Islet of Langerhans (tissue), 1 donor: ENCODE data around the gene DDOST.
"Not testable (repeated sequence)": the region's sequence is repeated elsewhere in the genome, so short reads cannot be mapped to it uniquely, and the experiment has no call there.

Source experiments
- FAIRE-seq: peaks from one replicate; lab custom pipeline; 2011; peaks lifted over from hg19 to GRCh38; lab: Jason Lieb, UNC

Gene DDOST

DNA sequence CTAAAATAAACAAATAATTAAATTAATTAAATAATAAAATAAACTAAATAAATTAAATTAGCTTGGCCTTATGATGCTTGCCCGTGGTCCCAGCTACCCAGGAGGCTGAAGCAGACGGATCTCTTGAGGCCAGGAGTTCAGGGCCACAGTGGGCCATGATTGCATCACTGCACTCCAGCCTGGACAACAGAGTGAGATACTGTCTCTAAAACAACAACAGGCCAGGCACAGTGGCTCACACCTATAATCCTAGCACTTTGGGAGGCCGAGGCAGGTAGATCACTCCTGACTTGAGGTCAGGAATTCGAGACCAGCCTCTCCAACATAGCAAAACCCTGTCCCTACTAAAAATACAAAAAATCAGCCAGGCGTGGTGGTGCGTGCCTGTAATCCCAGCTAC lies 40.2 kb downstream of the DDOST start:
- FAIRE-seq, result no peak

GRCh38 chr1:20619999-20620398 lies 41.2 kb downstream of the DDOST start:
- FAIRE-seq, result no peak

DNA sequence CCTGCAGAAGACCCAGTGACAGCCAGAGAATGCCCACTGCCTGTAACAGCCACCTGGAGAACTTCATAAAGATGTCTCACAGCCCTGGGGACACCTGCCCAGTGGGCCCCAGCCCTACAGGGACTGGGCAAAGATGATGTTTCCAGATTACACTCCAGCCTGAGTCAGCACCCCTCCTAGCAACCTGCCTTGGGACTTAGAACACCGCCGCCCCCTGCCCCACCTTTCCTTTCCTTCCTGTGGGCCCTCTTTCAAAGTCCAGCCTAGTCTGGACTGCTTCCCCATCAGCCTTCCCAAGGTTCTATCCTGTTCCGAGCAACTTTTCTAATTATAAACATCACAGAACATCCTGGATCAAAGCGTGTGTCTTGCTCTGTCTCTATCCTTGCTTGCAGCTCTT lies 42.6 kb downstream of the DDOST start:
- FAIRE-seq, result no peak

DNA sequence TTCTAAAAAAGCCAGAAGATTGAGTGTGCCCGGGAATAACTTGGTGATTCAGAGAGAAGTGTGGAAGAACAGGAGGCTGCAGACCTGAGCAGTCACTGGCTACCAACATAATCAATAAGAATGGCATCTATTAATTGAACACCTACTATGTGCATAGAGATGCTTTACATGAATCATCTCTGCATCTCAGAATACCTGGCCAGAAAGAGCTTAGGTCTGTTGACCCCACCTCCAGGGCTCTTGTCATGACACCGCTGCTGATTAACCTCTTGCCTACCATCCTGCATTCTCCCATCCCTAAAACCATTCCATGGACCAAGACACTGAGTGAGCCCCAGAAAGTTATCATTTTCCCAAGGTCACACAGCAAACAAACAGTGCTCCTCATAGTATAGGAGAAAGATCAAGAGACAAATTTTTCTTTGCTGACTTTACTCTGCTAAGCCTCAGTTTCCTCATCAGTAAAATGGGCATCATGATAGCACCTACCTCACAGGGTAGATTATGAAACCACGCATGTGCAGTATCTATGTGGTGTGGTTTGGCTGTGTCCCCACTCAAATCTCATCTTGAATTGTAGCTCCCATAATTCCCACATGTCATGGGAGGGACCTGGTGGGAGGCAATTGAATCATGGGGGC lies 44.2 kb downstream of the DDOST start:
- no peak for FAIRE-seq

- no peak for FAIRE-seq
Measured at GRCh38 chr1:20615946-20616846, 45.0 kb downstream of the DDOST start.

DNA sequence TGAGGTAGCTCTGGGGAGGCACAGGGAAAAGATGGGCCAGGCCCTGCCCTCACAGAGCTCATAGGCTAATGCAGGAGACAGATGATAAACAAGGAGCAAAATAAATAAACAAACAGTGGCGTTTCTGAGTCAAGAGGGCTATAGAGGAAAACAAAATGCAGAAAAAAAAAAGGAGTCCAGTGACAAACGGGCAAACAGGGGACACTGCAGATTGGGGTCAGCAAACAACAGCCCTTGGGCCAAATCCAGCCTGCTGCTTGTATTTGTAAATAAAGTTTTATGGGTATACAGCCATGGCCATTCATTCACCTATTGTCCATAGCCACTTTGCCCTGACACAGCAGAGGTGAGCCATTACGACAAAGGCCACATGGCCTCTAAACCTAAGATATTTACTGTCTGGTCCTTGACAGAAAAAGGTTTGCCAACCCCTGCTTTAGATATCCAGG lies 47.0 kb downstream of the DDOST start:
- FAIRE-seq, result no peak

DNA sequence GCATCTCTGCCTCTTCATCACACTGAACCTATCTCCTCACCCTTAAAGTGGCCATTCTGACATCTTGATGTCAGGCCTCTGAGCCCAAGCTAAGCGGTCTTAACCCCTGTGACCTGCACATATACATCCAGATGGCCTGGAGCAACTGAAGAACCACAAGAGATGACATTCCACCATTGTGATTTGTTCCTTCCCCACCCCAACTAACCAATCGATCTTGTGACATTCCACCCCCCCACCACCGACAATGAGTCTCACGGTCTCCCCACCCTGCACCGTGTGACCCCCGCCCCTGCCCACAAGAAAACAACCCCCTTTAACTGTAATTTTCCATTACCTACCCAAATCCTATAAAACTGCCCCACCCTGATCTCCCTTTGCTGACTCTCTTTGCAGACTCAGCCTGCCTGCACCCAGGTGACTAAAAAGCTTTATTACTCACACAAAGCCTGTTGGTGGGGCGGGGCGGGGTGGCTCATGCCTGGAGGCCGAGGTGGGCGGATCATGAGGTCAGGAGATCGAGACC lies 48.9 kb downstream of the DDOST start:
- FAIRE-seq, result no peak

DNA sequence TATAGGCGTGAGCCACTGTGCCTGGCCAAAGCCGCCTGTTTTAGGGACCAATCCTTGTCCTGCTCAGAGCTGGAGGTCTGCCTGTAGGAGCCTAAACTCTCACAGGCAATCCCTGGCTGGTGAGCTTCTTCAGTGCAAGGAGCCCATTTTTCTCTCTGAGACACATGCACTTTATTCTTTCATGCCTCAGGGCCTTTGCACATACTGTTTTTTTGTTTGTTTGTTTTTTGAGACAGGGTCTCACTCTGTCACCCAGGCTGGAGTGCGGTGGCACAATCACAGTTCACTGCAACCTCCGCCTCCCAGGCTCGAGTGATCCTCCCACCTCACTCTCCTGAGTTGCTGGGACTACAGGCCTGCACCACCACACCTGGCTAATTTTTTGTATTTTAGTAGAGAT lies 49.5 kb downstream of the DDOST start:
- FAIRE-seq, result no peak

GRCh38 chr1:20610970-20611369 lies 50.2 kb downstream of the DDOST start:
- FAIRE-seq, result no peak

GRCh38 chr1:20609541-20609940 lies 51.6 kb downstream of the DDOST start:
- no peak for FAIRE-seq

- FAIRE-seq, result not testable (repeated sequence)
Measured at GRCh38 chr1:20606801-20607570, 54.2 kb downstream of the DDOST start.

DNA sequence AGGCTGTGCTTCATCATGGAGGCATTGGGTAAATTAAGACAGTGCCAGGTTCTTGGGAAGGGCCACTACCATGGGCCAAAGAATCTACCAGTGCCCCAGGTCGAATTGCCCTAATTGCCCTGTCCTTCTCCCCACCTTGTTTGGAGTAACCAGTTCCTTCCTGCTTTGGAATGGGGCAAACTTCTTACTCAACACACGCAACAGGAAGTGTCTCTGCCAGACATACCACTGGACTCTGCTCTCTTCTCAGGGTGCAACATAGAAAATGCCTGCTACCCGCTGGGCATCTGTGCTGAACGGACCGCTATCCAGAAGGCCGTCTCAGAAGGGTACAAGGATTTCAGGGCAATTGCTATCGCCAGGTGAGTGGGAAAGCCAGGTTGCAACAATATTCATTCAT lies 56.5 kb downstream of the DDOST start:
- FAIRE-seq, result no peak

DNA sequence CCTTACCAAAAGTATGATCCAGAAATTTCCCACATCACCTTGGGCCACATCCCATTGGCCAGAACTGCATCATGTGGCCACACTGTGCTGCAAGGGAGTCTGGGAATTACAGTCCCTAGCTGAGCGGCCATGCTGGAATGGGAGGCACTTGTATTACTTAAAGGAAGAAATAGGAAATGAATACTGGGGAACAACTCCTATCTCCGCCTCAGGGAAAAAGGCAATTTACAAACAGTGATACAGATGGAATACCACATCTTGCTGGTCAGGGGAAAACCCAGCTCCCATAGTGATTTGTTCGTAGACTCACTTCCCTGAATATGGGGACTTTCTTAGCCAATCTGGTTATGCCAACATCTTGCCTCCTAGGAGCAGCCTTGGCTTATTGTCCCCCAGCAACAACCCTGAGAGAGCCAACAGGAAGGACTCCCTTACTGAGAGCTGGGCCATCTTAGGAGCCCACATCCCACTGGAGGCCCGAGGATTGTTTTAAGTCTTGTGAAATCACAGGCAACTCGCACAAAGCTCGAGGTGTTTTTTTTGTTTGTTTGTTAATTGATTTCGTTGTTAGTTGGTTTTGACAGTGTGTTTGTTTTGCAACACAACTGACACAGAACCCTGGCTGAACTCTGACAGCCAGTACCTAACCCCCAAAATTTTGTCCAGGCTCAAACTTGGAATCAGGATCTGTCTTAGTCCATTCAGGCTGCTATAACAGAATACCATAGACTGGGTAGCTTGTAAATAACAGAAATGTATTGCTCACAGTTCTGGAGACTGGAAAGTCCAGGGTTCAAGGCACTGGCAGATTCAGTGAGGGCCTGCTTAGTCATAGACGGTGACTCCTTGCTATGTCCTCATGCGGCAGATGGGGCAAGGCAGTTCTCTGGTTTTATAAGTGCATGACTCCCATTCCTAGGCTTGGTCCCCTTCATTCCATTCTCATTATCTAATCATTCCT lies 57.4 kb downstream of the DDOST start:
- no peak for FAIRE-seq

DNA sequence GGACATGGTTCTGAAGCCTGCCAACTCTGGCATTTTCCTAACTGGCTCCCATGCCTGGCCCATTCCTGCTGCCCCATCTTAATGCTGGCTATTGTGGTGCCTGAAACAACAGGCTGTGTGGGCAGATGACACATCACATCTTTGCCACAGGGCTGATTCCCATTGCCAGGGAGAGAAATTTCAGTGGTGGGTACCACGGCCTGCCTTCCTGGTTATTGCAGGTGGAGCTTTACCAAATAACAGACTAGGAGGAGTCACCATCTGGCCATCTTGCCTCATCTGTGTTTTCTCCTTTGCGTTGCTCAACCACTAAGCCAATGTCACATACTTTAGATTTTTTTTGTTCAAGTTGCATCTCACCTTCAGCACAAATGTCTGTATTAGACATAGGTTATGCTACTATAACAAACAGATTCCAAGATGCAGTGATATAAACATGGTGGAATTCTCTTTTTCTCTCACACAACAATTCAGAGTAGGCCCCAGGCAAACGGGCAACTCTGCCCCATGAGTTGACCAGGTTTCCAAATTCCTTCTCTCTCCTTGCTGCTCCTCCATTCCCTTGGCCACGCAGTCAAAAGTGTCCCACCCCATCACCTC lies 58.2 kb downstream of the DDOST start:
- FAIRE-seq, result no peak
